Mesothelial cell of epicardium (in vitro differentiated cells): ENCODE data around the gene SHCBP1L. TPM values are rescaled to one million over a fixed set of nuclear protein-coding genes. Genes with fewer than 3 reads are reported as not detected.
A peak's percentile ranks its signal among the peaks of the same experiment; 100 is the strongest.
"Not testable (repeated sequence)": the region's sequence is repeated elsewhere in the genome, so short reads cannot be mapped to it uniquely, and the experiment has no call there.

Experiments
- DNase-seq, 2 experiments: peaks; one replicate each; pipeline ENCODE4 v3.0.0; 2021; ENCODE audit warnings: low spot score in 2 of 2; ENCODE audit not compliant: unreplicated experiment in 2 of 2
- H3K27ac Mint-ChIP-seq: 2 replicates; pipeline ENCODE4 v1.8.0; 2021; ENCODE audit warnings: mixed read lengths
- H3K27me3 Mint-ChIP-seq: 2 replicates; pipeline ENCODE4 v1.8.0; 2021; ENCODE audit warnings: low read depth, mixed read lengths
- H3K36me3 Mint-ChIP-seq: 2 replicates; pipeline ENCODE4 v1.8.0; 2021; ENCODE audit warnings: mixed read lengths
- H3K4me1 Mint-ChIP-seq: 2 replicates; pipeline ENCODE4 v1.8.0; 2021; ENCODE audit warnings: mixed read lengths
- H3K4me3 Mint-ChIP-seq: 2 replicates; pipeline ENCODE4 v1.8.0; 2021; ENCODE audit warnings: mild to moderate bottlenecking, moderate library complexity, mixed read lengths
- H3K9me3 Mint-ChIP-seq: 2 replicates; pipeline ENCODE4 v1.8.0; 2021; ENCODE audit warnings: mixed read lengths
- CTCF ChIP-seq: fragments of 200-600 bp; sonication (generic); IDR thresholded peaks from one replicate; pipeline ENCODE4 v1.5.0; 2021; ENCODE audit warnings: antibody characterized with exemption; ENCODE audit not compliant: unreplicated experiment
- total RNA-seq: library from RNA; stranded (reverse); gene quantifications from 3 replicates; pipeline ENCODE4 v1.2.1, GENCODE V29; 2021

Gene SHCBP1L
- total RNA-seq, 1 donor from 2014 or later: not detected

DNA sequence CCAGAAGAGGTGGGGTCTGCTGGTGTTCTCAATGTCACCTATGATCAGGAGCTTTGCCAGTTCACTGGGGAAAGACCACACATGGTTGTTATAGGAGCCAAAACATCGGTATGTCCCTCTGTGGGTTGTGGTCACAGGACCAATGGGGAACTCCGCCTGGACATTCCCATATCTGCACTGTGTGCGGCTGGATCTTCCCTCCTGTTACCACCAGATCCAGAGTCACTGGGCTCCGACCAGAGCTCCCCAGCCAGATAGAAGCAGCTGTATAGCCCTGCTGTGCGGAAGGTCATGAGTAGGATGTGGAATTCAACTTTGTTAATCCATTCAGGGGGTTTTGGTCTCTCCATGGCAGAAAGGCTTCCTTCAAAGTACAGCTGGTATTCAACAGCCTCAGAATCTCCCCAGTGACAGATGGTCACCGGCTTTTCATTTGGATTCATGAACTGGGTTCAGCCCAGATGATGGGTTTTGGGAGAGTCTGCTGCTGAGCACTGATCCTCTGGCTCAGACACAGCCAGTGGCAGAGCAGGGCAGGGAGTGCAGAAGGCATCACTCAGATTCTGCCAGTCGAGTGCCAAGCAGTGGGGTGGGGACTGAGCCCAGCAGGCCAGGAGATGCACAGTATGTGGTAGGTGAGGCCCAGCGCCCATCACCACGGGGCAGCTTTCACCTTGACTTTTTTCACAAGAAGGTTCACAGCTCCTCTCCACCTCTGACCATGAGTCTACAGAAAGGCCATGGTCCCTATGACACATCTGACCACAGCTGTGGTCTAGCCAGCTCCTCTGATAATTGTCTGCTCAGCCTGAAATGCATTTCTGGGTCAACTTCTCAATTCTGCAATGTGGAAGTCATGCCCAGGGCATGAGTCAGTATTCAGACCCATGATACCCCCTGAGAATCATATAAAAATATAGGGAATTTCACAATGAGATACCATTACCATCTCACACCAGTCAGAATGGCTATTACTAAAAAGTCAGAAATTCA is 2.9 kb upstream of the SHCBP1L start:
- Mint-ChIP-seq H3K4me1 (no peaks in the 10 kb centered on the region), H3K9me3 (no peaks in the 10 kb centered on the region), H3K4me3 (no peak overlapping the region), H3K36me3 (no peaks in the 10 kb centered on the region), H3K27ac (no peak overlapping the region), H3K27me3 (no peaks in the 10 kb centered on the region)
- no peak for DNase-seq
- TF ChIP-seq CTCF: no peak

- Mint-ChIP-seq H3K36me3 (no peaks in the 10 kb centered on the region), H3K27me3 (no peaks in the 10 kb centered on the region), H3K4me3 (no peak overlapping the region), H3K9me3 (no peaks in the 10 kb centered on the region), H3K27ac (no peak overlapping the region), H3K4me1 (no peaks in the 10 kb centered on the region)
- TF ChIP-seq CTCF: no peak
- no peak for DNase-seq
Observed at GRCh38 chr1:182953826-182954225, 860 bp upstream of the SHCBP1L start.

DNA sequence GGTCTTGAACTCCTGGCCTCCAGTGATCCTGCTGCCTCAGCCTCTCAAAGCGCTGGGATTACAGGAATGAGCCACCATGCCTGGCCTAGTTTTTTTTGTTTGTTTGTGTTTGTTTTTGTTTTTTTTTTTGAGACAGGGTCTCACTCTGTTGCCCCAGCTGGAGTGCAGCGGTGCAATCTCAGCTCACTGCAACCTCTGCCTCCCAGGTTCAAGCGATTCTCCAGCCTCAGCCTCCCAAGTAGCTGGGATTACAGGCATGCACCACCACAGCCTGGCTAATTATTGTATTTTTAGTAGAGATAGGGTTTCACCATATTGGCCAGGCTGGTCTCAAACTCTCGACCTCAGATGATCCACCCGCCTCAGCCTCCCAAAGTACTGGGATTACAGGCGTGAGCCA is 9.6 kb downstream of the SHCBP1L start:
- H3K27me3 Mint-ChIP-seq, H3K9me3 Mint-ChIP-seq, H3K36me3 Mint-ChIP-seq, H3K4me3 Mint-ChIP-seq, H3K27ac Mint-ChIP-seq, H3K4me1 Mint-ChIP-seq, DNase-seq: not testable (repeated sequence)

DNA sequence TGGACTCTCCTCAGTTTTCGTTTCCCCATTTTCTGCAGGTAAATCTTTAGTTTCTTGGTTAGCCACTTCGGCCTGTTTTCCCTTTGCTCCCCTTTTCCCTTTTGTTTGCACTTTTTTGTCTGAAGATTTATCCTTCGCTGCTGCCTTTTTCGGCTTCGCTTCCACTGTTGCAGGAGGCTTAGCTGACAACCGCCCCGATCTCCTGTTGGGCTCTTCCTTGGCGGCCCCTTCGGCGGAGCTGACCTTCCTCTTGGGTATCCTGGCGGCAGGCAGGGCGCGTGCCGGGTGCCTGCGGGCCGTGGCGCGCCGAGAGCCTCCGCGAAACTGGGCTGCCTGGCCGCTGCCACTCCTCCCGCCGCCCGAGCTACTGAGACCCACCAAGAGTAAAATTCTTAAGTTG is 10.8 kb downstream of the SHCBP1L start:
- H3K27ac Mint-ChIP-seq, DNase-seq: not testable (repeated sequence)

DNA sequence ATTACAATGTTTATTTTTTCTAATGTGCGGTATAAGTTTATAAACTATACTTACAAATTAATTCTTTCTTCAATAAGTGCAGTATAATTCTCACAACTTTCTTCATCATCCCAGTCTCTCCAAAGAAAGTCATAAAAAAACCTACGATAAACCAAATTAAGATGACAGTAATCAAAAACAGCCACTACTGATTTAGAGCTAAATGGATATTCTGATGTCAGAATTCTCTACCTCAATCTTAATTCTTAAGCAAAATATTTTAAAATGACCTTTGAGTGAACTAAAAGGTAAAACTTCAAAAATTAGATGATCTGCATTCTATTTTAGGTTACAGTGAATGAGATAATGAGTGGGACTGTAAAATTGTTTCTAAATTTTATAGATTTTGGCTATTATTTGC is 13.6 kb downstream of the SHCBP1L start:
- H3K9me3 Mint-ChIP-seq: peaks cover 23% of the 10 kb centered on the region
- H3K4me1 Mint-ChIP-seq: peaks cover 8% of the 10 kb centered on the region
- H3K36me3 Mint-ChIP-seq: peaks cover 6% of the 10 kb centered on the region
- TF ChIP-seq CTCF: no peak
- no peak overlapping the region for H3K4me3 Mint-ChIP-seq
- no peak overlapping the region for H3K27ac Mint-ChIP-seq
- H3K27me3 Mint-ChIP-seq: peaks cover 3% of the 10 kb centered on the region
- DNase-seq: no peak

More for the DNA sequence above, 10.8 kb downstream of the SHCBP1L start:
- H3K4me1 Mint-ChIP-seq, H3K9me3 Mint-ChIP-seq, H3K27me3 Mint-ChIP-seq, H3K36me3 Mint-ChIP-seq: not testable (repeated sequence)
- peak overlapping the region; percentile 72 for H3K4me3 Mint-ChIP-seq

DNA sequence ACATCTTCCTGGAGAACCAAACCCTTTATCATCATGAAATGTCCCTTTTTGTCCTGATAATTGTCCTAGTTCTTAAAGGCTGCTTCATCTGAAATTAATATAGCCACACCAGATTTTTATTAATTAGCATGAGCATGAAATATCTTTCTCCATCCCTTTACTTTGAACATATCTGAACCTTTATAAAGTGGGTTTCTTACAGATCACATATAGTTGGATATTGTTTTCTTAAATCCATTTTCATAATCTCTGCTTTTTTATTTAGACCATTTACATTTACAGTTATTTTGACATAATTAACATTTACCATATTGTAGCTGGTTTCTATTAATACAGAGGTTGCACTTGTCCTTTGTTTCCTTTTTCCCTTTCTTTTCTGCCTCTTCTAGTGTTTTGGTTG is 17.2 kb downstream of the SHCBP1L start:
- H3K27me3 Mint-ChIP-seq: no peaks in the 10 kb centered on the region
- DNase-seq: no peak

More for the DNA sequence above, 17.2 kb downstream of the SHCBP1L start:
- peaks cover 6% of the 10 kb centered on the region for H3K36me3 Mint-ChIP-seq
- H3K4me1 Mint-ChIP-seq: no peaks in the 10 kb centered on the region
- H3K9me3 Mint-ChIP-seq: peaks cover 32% of the 10 kb centered on the region
- no peak overlapping the region for H3K4me3 Mint-ChIP-seq
- H3K27ac Mint-ChIP-seq: no peak overlapping the region
- no peak for TF ChIP-seq CTCF
